Stimulated activated CD4-positive, alpha-beta T cell treated with anti-CD3 and anti-CD28 coated beads, Interleukin-1b, Interleukin-23, amount 100 ng/mL, for 4 hours (primary cell): ENCODE measurements around the gene ST14.
"Not testable (repeated sequence)": the region's sequence is repeated elsewhere in the genome, so short reads cannot be mapped to it uniquely, and the experiment has no call there.

Source experiments
- DNase-seq, 2 donors: peaks; one replicate each; pipeline ENCODE4 v3.0.0-alpha.2; 2020; ENCODE audit warnings: low read depth in 2 of 2

Gene ST14

DNA sequence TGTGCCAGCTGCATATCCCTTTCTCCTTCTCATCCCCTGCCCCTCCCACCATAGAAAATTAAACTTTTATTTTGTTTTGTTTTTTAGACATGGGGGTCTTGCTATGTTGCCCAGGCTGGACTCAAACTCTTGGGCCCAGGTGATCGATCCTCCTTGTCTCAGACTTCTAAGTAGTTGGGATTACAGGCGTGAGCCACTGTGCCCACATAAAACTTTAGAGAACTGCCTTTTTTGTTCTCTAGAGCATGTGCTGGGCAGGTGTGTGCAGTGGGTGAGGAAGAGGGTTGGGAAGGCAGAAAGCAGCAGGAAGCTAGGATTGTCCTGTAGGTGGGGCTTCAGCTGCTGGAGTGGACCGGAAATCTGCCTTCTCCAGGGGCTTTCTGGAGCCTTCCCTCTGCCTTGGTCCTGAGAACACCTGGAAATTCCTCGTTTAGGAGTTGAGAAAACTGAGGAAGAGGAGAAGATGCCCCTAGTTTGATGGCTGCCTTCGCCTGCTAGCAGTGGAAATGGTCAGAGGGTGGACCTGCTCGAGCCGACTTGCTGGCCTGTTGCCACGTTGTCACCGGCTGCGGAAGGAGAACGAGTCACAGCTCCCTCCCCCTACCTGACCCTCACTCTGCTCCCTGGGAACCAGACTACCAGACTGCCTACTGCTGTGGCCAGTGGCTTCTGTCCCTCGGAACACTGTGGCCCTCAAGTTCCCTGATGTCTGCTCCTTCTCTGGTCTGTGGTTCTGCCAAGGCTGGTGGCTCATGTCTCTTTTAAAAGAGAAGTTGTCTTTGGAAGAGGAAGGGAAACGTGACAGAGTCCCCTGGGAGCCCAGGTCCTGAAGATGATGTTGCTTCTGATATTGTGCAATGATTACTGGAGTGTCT lies 4.0 kb downstream of the ST14 start:
- DNase-seq = no peak

DNA sequence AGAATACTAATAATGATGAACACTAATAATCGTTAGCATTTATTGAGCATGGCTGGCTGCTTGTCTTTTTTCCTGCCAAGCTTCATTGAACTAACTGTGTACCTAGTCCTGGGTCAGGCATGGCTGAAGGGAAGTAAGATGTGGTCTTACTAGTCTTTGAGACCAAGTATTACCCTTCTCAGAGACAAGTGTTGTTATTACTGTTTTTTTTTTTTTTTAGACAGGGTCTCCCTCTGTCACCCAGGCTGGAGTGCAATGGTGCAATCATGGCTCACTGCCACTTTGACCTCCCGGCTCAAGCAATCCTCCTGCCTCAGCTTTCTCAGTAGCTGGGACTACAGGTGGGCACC lies 4.6 kb downstream of the ST14 start:
- no peak for DNase-seq

DNA sequence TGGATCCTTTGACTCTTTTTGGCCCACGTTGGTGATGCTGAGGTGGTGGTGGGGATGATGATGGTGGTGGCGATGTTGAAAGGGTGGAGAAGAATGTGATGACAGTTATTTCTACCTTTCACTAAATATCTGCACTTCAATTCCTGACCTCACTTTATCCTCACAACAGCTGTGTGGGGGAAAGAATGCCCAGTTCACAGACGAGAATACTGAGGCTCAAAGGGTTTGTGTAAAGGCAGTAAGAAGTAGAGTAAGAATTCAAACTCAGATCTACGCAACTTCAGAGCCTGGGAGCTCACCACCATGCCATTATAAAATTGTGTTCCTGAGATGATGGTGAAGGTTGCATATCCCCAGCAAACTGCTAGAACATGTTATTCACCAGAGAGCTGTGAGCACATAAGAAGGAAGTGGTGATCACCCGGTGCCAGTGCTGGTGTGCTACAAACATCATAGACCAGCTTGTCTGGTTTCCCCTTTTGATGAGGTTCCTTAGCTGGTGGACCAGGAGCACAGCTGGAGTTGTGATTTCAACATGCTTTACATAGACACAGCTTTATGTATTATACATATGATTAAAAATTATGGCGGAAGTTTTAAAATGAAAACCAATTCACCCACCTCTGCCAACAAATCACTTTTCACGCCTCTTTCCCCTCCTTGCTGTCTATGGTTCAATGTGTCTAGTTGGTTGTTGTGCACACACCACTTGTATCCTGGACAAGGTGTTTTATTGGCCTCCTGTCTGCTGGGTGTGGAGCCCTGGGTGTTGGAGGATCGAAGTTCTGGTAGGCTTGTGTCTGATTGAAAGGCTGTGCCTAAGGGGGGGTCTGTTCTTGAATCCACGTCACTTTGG lies 6.2 kb downstream of the ST14 start:
- no peak for DNase-seq

DNA sequence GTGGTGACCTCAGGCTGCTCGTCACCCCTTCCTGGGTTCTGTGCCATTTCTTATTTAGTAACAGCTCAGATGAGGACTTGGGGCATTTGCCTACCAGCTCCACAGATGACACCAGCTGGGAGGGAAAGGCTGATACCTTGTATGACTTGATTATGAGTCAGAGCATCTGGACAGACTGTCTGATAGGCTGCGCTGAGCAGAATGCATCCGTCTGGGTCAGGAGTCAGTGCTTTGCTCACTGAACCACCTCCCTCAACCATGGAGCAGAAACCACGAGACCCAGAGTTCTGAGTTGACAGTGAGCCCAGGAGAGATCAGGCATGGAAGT lies 6.8 kb downstream of the ST14 start:
- DNase-seq = no peak

DNA sequence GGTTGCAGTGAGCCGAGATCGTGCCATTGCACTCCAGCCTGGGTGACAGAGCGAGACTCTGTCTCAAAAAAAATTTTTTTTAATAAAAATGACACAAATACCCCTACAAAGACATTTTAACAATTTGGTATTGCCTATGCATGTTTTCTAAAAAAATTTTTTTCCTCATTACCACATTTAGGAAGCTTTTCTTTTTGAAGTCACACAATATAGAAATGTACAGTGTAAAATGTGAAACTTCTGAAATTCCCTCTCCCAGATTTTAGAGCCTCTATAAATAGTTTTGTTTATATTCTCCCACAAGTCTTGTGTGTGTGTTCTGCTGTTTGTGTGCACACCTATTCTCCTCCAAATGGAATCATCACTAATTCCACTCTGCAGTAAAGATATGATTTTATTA lies 7.6 kb downstream of the ST14 start:
- DNase-seq = no peak

DNA sequence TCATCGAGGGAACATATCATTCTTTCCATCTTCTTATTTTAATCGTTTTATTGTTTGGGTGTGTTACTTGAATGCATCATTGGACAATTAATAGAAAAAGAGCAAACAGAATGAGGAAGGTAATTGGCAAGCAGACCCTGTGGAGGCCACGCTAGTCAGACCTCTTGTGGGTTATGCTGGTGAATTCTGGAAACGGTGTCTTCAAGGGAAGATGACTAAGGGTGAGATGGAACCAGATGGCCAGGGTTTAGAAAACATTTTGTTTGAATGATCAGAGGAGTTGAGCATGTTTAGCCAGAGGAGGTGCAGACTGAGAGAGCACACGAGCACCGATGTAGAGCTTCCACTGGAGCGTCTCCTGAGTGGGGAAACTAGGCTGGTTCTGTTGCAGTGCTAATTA lies 8.5 kb downstream of the ST14 start:
- DNase-seq = no peak

DNA sequence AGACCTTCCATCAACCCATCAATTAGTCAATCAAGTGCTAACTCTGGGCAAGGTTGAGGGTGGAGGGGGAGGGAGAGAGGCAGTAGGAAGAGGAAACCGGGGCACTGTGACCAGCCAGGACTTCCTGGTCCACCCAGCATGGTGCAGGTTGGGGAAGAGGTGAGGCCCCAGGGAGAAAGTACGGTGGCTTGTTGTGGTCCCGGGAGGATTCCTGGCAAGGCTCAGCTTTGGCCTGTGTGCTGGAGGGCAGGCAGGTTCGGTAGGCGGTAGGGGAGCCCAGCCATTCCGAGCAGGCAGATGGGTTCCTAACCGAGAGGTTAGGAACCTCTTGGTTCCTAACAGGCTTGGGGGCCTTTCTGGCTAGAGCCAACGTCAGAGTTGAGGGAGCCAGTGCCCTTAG lies 10.8 kb downstream of the ST14 start:
- DNase-seq = no peak

DNA sequence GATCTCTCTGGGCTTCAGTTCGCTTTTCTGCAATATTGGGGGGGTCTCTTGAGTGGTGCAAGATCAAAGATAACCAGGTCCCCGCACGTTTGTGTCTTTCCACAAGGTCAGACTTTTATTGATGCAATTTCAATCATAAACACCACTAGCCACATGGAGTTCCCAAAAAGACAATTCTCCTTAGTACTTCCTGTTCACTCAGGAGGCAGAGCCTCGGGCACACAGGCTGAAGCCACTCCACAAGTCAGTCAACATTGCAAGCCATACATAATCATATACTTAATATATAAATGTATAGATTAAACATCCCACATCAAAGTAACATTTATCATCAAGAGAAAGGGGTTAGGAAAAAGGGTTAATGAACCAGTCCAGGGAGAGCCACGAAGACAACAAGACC lies 12.0 kb downstream of the ST14 start:
- DNase-seq = no peak

DNA sequence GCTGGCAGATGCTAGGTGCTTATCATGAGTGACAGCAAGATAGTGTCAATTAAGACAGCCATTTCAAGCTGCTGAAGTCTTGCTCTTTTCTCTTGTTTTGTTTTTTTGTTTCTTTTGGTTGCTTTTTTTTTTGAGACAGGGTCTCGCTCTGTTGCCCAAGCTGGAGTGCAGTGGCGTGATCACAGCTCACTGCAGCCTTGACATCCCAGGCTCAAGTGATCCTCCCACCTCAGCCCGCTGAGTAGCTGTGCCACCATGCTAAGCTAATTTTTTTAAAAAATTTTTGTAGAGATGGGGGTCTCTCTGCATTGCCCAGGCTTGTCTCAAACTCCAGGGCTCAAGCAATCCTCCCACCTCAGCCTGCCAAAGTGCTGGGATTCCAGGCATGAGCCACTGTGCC lies 12.4 kb downstream of the ST14 start:
- not testable (repeated sequence) for DNase-seq

DNA sequence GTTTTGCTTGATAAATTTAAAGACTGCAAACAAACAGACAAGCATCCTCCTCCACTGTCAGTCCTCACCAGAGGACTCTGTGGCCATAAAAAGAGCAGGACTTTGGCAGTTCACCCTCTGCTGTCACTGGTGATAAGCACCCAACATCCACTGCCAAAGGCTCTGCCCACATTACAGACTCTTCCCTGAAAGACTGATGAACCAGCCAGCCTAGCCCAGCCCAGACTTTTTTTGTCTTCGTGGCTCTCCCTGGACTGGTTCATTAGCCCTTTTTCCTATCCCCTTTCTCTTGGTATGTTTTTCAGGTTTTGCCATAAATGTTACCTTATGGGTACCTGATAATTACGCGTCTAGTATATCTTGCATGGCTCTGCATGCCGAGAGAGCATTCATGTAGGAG lies 15.1 kb downstream of the ST14 start:
- no peak for DNase-seq

DNA sequence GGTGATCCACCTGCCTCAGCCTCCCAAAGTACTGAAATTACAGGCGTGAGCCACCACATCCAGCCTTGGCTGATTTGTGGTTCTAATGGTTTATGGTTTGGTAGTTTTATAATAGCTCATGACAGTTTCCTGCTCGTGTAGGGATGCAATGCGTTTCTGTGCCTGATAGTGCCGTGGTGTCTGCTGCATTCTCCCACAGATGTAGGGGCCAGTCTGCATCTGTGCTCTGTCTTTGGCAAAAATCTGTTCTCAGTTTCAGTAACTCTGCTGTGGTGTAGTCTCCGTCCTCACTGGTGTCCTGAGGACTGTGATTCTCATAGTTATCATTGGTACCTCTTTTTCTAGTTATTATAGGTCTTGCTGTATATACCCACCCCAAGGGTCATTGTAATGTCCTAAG lies 16.3 kb downstream of the ST14 start:
- no peak for DNase-seq

DNA sequence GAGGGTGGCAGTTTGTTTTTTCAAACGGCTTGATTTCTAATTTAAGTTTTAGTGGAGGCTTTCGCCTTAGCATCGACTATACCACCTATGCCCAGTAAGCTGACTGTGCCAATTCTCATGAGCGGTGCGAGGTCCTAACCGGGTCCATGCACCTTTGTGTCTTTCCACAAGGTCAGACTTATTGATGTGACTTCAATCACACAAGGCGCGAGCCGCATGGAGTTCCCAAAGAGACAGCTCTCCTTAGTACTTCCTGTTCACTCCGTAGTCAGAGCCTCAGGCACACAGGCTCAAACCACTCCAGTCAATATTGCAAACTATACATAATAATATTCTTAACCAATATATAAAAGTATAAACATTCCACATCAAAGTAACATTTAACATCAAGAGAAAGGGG lies 18.2 kb downstream of the ST14 start:
- DNase-seq = no peak

DNA sequence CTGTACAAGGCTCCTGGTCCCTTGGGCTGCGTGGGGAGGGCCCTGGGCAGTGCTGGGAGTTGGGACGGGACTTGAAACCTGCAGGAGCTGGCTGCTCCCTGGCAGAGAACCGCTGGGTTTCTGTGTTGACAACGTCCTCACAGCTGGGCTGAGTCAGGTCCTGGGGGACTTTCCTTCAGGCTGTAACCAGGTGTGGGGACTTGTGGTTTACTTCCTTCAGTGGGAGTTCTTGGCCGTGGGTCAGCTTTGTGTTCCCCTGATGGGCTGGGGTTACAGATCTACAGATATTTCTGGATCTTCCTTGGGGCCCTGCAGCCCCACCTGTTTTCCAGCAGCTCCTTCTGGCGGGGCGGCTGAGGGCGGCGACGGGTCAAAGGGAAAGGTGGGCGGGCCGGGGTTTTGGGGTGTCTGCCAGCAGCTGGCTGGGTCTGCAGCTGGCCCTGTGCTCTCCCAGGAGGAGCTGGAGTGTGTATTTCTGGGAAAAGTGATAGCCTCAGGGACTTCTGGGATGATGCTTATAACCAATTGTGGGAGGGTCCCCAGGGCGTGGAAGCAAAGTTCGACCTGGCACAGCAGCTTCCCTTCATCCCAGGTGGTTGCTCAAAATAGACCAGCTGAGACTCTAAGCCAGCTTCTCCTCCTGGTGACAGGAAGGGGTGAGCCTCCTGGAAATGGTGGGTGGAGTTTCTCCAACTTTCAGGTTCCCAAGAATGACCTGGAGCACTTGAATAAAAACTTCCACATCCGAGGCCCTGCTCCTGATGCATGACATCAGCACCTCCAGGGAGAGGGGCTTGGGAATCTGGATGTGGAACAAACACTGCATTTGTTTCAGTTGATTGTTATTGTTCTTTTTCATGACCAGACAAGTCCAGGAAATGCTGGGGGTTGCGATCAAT lies 19.1 kb downstream of the ST14 start:
- DNase-seq = no peak

DNA sequence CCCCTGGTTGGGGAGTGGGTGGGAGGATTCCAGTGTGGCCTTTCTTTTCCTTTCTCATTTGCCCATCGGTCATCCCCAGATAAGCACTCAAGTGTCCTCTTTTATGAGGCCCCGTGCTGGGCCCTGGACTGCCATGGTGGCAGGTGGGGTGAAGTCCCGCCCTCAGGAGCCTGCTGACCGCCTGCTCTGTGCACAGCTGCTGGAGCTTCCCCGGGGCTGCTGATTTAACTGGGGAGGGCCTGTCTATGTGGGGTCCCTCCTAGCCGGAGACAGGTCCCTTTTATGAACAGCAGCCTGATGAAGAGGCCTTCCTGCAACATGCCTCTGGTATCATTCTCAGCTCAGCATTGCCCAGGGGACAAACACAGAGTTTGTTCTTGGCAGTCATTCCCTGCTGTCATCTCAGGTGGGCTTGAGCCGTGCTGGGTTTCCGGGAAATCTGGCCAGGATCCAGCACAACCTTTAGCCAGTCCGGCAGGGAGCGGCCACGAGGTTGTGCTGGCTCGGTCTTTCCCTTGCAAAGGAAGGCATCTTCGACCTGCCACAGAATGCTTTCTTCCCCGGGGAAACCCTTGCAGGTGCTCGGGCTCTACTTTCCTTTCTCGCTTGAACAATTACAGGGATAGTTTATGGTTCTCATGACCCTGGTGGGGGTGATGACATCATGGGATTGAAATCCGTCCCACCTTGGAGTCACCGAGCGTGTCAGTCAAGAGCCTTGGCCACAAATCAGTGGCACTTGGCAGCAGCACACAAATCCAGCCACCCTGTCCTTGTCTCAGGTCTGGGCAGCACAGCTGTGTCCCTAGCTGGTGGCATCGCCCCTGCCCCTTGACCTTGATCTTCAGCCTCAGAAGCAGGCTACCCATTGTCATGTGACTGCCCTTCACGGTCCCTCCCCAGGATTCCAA lies 20.1 kb downstream of the ST14 start:
- no peak for DNase-seq

DNA sequence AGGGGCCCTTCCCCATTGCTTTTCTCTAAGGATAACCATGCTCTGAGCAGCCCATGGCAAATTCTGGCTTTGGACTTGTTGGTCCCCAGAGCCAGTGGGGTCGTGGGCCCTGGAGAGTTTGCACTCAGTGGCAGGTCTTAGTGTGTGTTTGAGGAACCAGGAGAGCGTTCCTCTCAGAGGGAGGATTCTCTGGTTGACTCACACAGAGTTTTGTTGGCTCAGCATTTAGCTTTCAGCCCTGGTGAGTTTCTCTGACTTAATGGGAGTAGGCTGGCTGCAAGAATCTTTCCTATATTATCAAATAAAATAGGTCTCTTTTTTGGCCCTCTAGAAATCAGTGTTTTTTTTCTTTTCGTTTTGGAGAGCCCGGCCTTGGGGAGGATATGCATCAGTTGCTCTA lies 20.9 kb downstream of the ST14 start:
- no peak for DNase-seq

DNA sequence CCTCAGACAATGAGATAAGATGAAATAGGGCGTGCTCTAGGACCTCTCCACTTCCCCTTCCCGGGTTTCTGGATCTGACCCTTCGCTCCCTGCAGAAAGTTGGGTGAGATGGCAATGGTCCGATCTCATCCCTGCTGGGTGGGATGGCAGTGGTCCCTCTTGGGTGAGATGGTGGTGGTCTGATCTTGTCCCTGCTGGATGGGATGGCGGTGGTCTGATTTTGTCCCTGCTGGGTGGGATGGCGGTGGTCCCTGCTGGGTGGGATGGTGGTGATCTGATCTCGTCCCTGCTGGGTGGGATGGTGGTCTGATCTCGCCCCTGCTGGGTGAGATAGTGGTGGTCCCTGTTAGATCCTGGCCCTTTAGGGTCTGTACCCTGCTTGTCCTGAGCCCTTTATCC lies 21.3 kb downstream of the ST14 start:
- DNase-seq = no peak

DNA sequence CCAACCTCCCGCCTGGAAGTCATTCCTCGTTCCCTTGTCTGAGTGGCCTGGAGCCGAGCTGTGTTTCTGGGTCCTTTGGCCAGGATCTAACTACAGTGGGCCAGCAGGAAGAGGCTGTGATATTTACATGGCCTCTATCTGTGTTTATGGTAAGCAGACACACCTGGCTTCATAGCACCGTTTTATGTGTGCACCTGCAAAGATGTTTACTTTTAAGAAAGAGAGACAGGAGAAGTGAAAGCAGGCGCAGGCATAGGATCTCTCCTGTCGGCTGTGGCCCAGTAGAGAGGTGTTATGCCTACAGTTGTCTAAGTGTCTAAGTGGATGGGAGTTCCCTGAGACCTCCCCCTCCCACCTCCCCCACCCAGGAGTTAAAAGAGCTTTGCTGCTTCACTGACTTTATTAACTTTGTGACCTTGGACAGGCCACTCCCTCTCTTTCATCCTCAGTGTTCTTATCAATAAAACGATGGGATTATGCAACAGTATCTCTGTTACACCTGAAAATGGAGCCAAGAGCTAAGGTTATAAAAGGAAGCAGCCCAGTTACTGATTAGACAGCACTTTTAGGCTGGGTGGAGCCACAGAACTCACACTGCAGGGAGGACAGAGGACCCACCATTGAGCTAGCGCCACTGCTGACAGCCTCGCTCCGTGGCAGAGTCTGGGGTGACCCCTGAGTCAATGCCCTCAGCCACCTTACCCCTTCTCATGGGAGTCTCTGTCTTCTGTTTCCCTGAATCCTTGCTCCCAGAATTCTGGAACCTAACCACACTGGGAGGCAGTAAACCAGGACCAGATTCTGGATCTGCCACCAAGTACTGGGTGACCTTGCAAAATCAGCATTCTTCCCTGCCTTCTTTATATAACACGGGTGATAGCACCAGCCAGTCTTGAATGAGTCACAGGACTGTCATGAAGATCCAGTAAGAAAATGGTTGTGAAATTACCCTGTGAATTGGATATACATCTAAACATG lies 22.0 kb downstream of the ST14 start:
- no peak for DNase-seq

DNA sequence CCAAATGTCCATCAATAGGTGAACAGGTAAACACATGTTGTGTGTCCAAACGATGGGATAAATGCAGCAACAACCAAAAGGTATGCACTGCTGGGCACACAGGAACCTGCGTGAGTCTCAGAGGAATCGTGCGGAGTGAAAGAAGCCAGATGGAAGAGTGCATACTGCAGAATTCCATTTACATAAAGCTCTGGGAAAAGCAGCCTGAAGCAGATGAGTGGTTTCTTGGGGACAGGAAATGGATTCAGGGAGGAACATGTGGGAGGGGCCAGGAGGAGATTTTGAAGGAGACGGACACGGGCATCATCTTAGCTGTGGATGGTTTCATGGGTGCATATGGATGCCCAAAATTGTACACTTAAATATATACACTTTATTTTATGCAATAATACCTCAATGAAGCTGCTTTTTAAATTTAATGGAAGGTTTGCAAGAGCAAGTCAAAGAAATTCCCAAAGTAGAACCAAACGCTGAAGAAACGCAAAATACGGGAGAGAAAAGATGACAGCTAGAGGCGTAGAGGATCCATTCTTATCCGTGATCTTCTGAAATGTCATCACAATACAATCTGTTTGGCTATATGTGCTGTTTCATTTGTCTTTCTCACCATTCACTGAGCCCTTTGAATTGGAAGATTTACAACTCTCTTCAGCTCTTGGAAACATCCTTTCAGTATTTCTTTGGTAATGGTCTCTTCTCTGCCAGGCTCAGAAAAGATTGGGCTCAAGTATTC lies 24.5 kb downstream of the ST14 start:
- no peak for DNase-seq

DNA sequence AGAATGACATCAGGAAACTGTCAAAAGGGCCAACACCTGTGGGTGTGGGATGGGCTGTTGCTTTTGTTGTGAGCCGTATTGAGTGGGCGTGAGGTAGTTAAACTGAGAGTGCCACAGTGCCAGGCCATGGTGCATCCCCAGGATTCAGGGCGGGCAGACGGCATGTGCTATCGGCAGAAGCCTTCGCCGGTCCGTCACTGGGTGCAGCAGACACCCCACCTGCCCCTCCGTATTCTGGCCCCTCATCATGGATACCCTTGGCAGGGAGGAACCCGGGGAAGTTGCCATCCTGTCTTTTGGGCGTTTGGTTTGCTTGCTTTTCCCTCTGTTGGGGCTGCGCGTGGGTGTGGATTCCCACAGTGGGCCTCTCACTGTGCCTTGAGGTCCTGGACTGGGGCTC lies 27.5 kb downstream of the ST14 start:
- DNase-seq = no peak
